NT2/D1 (cell line): ENCODE measurements around the gene RNF32.

ENCODE experiments used
- YY1 ChIP-seq: IDR thresholded peaks from 2 replicates; pipeline ENCODE4 v1.6.1; 2011; ENCODE audit not compliant: insufficient read length, insufficient read depth
- ZNF274 ChIP-seq: IDR thresholded peaks from 2 replicates; pipeline ENCODE4 v1.6.1; 2011; ENCODE audit warnings: mild to moderate bottlenecking, low read depth, low read length

DNA sequence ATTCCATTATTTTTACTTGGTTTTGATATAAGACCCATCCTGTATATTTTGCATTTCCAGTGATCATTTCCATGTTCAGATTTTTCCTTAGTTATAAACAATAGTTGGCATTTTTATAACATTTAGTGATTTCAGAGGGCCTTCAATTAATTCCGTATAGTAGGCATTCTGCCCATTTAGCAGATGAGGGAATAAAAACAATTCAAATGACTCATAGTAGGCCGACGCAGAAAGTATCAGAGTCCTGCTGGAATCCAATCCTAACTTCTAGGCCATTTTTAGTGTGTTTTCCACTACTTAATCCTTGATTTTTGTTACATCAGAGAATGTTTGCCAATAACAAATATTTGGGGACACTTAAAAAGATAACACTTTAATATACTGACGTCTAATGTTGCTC is 15.4 kb downstream of the RNF32 start:
- TF ChIP-seq ZNF274 = no peak
- no peak for TF ChIP-seq YY1
